EL (cell line): ENCODE measurements around the gene RNF227.
"Not testable (repeated sequence)": the region's sequence is repeated elsewhere in the genome, so short reads cannot be mapped to it uniquely, and the experiment has no call there.

Experiments
- DNase-seq: peaks from one replicate; pipeline ENCODE4 v3.0.0-alpha.2; 2016

Gene RNF227

DNA sequence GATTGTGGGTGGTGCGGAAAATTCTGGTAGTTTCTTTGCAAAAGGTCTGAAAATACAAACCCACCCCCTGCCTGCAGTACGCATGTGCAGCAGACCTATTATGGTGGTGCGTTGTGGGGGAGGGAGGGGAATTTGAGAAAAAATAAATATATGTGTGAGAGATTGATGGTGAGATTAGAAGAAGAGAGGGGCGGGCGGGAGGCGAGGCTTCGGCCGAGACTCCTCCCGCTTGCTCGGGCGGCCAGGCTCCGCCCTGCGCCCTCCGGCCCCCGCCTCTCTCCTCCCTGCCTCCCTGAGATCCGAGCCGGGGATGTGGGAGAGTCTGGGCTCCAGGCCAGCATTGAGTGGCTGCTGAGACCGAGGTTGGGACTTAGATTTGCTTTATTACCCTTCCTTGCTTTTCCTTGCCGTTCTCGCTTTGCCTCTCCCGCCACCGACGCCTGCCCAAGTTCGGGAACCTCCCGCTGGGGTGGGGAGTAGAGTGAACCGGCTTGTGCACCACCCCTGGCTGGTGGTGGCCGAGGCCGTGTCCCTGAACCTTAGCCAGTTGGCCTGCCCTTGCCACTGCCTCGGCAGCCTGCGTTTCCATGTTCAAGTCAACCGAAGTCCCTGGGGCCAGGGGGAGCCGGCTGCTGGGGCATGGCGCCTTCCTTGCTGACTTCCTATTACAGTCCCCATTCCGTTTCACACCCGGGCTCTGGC, 28.5 kb downstream of the RNF227 start:
- DNase-seq = peak; percentile 97

DNA sequence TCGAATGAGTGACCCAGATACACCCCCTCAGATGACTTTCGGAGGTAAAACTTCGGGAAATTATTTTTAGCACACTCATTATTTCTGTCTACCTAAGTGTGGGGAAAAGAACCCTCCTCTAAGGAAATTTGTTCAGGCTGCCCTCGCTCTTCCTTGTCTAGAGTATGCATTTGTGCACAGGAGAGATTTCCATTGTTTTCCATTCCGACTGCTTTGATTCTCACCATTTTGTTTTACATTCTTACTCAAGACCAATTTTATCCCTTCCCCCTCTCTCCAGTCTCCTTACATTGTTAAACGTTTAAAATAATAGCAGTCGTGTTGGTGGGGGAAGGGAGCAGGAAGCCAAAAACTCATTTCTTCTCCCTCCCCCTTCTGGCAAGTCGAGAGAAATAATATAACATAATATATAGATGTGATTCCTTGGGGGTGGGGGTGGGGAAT, 29.0 kb downstream of the RNF227 start:
- no peak for DNase-seq

DNA sequence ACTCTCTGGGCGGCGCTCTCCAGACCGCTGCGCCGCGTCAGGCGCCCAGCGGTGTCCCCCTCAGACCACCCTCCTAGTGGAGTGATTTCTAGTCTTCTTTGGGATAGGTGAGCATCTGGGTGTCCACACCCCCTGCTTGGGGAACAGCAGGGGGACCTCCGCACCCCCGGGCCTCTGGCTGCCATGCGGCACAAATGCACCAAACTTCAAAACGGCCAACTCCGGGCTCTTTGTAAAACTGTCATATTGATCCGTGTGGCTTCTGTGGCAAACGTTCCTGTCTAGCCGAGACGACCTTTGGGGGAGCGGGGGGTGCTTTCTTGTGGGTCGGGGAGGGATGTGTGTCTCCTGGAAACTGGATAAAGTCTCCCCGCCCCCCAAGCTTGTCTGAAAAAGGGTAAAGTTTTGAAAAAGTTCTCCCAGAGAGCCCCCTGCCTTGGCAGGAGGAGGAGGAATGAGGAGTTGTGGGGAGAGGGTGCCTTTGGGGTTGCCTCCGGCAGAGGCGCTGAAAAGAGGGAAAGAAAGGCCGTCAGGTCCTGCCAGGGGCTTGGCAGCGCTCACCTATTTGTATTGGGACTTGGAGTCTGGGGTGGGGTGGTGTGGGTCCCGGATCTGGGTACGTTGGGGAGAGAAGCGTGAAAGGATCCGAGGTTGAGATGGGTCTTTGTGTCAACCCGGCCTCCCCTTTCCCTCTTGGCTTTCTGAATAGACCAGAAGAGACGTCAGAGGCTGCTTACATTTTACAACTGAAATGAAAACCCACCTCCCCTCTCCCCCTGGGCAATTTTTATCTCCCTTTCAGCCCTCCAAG, 29.7 kb downstream of the RNF227 start:
- peak; percentile 39 for DNase-seq

DNA sequence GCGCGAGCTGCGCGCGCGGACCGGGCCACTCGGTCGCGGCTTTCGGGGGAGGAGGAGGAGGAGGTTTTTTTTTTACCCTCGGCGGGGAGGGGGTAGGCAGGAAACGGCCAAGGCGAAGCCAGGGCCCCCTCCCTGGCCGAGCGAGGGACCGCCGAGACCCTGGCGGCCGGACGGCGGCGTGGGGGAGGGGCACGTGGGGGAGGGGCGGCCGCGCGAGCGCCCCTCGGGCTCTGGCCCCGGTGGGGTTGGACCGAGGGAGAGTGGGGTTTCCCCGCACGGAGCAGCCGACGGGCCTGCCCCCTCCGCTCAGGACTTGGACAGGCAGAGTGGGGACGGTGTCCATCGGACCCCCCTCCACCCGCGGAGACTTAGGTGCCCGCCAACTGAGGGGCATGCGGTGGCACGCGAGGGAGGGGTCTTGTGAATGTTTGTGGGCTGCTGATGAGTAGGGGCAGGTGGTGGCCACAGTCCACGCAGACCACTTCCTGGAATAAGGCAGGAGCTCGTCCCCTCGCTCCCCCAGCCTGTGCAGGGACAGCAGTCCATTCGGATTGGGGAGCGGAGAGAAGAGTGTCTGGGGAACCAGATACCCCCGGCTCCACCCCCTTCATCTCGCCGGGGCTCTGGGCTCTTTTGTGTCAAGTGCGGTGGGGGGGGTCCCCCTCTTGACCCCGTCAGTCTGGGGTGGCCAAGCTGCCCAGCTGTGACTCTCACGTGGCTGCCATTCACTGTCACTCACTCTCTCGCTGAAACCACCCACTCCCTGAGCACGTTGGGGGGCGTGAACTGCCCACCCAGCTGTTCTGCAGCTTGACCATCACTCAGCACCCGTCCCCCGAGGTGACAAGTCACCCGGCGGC, 30.5 kb downstream of the RNF227 start:
- DNase-seq = peak; percentile 69

GRCh38 chr17:7884581-7885366, 31.3 kb downstream of the RNF227 start:
- DNase-seq = peak; percentile 14

- peak; percentile 52 for DNase-seq
These were observed 32.2 kb downstream of the RNF227 start for GRCh38 chr17:7883781-7884386.

DNA sequence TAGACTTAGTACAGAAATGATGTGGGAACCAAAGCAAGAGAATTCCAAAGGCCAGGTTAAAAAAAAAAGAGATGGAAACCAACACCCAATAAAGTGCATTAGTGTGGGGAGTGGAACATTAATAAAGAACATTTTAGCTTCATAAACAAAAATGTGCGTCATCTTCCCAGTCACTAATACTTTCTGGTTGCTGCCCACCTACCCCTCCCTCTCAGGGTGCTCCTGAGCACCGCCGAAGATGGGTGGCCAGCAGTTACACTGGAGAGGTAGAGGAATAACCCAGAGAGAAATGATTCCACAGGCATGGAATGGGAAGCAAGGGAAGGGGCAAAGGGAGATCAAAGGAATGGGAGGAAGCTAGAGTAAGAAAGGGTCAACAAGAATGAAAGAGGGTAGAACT, 33.5 kb downstream of the RNF227 start:
- DNase-seq = no peak

DNA sequence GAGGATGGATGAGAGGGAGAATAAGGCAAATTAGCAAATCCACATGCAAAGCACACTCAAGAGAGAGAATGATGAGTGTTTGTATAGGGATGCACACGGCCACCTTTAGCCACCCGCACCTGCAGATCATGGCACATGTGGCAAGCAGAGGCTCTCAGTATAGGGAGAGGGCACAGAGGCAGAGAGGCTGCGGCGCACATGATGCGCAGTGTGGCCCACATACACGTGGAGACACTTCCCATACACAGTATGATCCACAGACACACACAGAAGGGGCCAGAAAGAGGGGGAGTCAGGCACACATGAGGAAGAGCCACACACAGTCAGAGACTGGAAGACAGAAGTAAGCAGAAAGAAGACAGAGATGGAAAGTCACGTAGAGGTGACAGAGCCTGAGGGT, 34.0 kb downstream of the RNF227 start:
- DNase-seq = no peak

GRCh38 chr17:7881276-7882054, 34.6 kb downstream of the RNF227 start:
- DNase-seq = no peak

GRCh38 chr17:7880076-7880868, 35.8 kb downstream of the RNF227 start:
- no peak for DNase-seq

GRCh38 chr17:7878234-7878633, 37.9 kb downstream of the RNF227 start:
- no peak for DNase-seq

DNA sequence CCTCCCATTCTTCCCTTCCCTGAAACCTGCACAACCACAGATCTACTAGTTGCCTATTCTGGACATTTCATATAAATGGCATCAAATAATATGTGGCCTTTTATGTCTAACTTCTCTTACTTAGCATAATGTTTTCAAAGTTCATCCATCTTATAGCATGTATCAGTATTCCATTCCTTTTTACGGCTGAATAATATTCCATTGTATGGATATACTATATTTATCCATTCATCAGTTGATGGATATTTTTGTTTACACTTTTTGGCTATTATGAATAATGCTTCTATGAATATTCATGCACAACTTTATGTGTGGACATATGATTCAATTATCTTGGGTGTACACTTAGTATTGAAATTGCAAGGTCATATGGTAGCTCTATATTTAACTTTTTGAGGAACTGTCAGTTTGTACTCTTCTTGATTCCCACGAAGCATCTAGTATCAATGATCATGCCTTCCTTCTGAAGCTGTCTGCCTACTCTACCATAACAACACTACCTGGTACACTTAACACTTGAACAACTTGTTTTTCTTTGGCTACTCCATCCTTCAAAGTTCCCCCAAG, 40.2 kb downstream of the RNF227 start:
- DNase-seq = no peak

DNA sequence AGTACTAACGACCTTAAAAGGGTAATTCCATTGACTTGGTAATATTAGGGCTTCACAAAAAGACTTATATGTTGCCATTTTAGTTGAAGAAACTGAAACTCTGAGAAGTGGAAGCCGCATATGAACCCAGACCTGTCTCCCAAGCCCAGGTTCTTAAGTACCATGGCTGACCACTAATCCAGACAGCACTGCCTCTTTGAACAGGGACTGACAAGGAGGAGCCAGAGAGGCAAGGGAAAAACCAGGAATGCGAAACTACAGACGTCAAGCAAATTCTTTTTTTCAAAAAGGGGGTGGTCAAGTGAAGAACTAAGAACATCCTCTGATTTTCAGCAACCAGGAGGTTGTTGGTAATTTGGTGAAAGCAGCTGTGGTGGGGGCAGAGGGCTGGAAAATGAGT, 43.0 kb downstream of the RNF227 start:
- no peak for DNase-seq

DNA sequence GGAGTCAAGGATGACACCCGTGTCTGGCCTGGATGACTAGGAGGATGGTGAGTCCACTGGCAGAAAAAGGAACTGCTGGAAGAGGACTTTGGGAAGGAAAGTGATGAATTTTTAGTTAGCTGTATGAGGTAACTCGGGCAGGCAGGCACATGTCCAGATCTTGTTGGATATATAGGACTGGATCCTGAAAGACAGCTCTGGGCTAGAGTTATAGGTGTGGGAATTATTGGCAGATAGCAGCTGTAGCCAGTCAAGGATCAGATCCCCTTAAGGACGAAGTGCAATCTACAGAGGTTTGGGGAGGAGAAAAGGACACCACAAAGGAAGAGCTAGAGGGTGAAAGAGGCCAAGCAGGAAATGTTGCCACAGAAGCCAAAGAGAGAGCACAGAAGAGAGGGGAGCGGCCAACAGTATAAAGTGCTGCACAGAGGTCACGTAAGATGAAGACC, 48.2 kb downstream of the RNF227 start:
- no peak for DNase-seq

DNA sequence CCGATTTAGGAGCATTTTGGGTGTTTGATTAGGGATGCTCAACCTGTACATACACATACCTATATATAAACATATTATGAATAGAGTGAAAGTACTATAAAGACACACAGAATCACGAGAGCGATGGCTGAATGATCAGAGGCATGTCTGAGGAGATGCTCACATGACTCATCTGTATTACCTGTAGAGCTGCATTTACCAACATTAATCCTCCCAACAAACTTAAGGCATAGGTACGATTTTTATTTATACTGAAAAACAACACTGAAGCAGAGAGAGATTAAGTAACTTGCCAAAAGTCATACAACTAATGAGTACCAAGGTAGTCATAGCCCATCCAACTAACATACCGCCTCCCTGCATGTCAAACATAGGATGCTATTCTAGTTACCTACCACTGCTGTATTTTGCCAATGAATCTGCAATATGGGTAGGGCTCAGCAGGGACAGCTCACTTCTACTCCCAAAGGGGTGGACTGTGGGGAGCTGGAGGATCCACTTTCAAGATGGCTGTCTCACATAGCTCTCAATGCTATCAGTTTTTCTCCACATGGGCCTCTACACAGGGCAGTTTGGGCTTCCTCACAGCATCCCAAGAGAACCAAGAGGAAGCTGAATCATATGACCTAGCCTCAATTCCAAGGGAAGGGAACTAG, 51.0 kb downstream of the RNF227 start:
- DNase-seq = no peak

- not testable (repeated sequence) for DNase-seq
These were observed 51.7 kb downstream of the RNF227 start for GRCh38 chr17:7864384-7864783.
